Measurements from ENCODE around the gene THSD4.

DNA sequence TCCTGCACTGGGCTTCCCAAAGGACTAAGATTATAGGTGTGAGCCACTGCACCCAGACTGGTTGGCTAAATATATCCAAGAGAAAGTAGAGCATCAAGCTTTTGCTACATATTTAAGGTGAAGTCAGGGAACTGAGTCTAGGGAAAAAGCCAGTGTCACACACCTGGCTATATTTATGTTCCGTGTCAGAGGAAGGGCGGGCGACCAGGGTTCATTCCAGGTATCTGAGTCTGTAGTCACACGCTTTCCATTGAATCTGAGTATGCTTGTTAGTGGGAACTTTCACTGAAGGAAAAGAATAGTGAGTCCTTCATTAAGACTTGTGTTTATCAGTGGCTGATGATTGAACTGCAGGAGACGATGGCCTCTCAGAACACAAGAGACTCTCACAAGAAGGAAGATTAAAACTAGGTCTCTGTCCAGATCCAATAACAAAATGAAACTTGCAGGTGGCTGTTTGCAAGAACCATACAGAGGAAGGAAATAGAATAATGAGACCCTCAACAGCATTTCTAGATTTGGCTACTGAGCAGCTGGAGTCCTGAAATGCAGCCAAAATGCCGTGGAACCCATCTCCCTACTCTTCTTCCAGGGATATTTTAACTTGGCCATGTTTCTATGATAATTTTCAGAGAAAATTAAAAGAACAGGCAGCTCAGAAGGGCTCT lies 276.3 kb downstream of the THSD4 start:
- TF ChIP-seq, protein P1, sequence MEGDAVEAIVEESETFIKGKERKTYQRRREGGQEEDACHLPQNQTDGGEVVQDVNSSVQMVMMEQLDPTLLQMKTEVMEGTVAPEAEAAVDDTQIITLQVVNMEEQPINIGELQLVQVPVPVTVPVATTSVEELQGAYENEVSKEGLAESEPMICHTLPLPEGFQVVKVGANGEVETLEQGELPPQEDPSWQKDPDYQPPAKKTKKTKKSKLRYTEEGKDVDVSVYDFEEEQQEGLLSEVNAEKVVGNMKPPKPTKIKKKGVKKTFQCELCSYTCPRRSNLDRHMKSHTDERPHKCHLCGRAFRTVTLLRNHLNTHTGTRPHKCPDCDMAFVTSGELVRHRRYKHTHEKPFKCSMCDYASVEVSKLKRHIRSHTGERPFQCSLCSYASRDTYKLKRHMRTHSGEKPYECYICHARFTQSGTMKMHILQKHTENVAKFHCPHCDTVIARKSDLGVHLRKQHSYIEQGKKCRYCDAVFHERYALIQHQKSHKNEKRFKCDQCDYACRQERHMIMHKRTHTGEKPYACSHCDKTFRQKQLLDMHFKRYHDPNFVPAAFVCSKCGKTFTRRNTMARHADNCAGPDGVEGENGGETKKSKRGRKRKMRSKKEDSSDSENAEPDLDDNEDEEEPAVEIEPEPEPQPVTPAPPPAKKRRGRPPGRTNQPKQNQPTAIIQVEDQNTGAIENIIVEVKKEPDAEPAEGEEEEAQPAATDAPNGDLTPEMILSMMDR (IDR thresholded peaks at IDR 0.05 in 2 of 3, conservative IDR thresholded peaks at IDR 0.05 in 1 of 3; ENCODE audit: insufficient read depth in 2 of 3, low read depth in 1 of 3, low read length in 3 of 3): no peak
- no peak for TF ChIP-seq POLR2A (conservative IDR thresholded peaks at IDR 0.05)
